Measurements from ENCODE around the gene ITPKB.

ITPKB gene

DNA sequence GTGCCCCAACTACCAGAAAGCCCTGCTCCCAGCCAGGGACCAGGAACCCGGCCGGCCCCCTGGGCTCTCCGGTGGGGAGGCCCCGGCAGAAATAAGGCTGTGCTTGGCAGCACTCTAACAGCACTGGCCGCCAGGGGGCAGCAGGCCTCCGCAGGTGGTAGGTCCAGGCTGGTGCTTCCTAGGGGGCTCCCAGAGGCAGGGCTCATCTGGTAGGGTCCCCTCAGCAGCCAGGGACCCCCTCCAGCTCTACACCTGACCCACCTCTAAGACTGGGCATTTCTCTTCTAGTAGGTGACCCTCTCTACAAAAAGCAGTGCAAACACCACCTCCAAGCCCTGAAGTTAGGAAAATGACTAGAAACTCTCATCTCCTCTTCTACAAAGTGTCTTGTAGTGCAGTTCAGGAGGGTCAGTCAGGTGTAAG lies 104.9 kb downstream of the ITPKB start:
- intact Hi-C loops (cut with DNase I; ENCODE audit: low total_unique reads): loop anchor here (2.0 to 10.0 kb wide), 2 partner anchors 195 to 801 kb away; no protein-coding TSS in a partner anchor
- DNase-seq: peak; percentile 80 to 88
- Histone ChIP-seq H3K36me3 (peaks cover 0 to 42% (median 18%) of the 10 kb centered on the region in 3 donors), H3K9me3 (no peaks in the 10 kb centered on the region), H3K4me3 (no peak overlapping the region), H3K4me1 (peaks cover 0 to 18% (median 9%) of the 10 kb centered on the region in 4 donors), H3K27ac (peak overlapping the region; percentile 40 to 50), H3K27me3 (no peaks in the 10 kb centered on the region)
- TF ChIP-seq, protein P1, sequence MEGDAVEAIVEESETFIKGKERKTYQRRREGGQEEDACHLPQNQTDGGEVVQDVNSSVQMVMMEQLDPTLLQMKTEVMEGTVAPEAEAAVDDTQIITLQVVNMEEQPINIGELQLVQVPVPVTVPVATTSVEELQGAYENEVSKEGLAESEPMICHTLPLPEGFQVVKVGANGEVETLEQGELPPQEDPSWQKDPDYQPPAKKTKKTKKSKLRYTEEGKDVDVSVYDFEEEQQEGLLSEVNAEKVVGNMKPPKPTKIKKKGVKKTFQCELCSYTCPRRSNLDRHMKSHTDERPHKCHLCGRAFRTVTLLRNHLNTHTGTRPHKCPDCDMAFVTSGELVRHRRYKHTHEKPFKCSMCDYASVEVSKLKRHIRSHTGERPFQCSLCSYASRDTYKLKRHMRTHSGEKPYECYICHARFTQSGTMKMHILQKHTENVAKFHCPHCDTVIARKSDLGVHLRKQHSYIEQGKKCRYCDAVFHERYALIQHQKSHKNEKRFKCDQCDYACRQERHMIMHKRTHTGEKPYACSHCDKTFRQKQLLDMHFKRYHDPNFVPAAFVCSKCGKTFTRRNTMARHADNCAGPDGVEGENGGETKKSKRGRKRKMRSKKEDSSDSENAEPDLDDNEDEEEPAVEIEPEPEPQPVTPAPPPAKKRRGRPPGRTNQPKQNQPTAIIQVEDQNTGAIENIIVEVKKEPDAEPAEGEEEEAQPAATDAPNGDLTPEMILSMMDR (IDR thresholded peaks at IDR 0.05): peak; percentile 94 to 95

DNA sequence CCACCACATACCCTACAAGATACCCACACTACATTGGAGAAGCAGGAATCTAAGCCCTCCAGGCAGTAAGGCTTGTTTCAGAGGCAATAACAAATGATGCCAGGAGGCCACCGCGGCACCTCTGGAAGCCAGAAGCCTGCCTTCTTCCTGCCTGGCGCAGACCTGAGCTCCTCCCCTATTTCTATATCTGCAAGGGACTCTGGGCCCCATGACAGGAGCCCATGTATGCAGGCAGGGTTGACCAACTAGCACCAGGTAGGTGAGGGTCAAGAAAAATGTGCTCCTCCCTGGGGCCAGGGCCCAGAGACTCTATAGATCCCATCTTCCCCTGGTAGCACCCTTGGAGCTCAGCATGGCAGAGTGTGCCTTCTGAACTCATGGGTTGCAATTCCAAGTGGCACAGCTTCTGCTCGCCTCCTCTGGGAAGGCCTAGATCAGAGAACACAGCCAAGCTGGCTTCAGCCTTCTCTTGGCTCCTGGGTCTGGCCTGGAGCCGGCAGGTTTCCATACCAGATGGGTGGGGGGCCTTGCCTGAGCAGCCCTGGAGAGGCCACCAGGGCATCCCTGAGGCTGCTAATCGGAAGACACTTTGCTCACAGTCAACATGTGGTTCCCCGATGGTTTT lies 105.4 kb downstream of the ITPKB start:
- DNase-seq: peak; percentile 17 to 56
- no peaks in the 10 kb centered on the region for H3K9me3 ChIP-seq
- H3K4me1 ChIP-seq: peaks cover 0 to 18% (median 9%) of the 10 kb centered on the region in 4 donors
- TF ChIP-seq, protein P1 (IDR thresholded peaks at IDR 0.05): no peak
- no peak overlapping the region for H3K4me3 ChIP-seq
- peaks cover 0 to 37% (median 18%) of the 10 kb centered on the region in 3 donors for H3K36me3 ChIP-seq
- no peaks in the 10 kb centered on the region for H3K27me3 ChIP-seq
- H3K27ac ChIP-seq: peak overlapping the region; percentile 40 to 50
- intact Hi-C loops (cut with DNase I; ENCODE audit: low total_unique reads): loop anchor here (2.0 to 10.0 kb wide), 2 partner anchors 195 to 801 kb away; no protein-coding TSS in a partner anchor

DNA sequence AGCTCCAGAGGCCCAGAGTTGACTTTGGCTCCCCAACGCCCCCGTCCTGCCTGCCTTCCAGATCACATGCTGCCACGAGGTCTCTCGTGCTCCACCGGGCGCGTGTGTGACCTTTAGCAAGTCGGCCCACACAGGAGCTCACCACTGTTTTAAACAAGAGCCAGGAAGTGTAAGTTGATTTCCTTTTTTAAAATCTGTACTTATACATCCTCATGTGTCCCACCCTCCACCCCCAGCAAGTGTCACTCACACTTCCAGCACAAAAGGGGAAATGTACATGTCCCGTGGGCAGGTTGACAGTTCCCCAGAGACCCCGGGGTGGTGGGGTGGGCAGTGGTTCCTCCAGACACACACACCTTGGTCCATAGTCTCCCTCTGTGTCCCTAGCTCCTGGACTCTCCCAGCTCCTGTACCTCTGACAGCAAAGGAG lies 106.1 kb downstream of the ITPKB start:
- intact Hi-C loops (cut with DNase I; ENCODE audit: low total_unique reads): loop anchor here (10.0 kb wide), 1 partner anchor 802 kb away; no protein-coding TSS in a partner anchor
- peaks cover 0 to 31% (median 18%) of the 10 kb centered on the region in 3 donors for H3K36me3 ChIP-seq
- TF ChIP-seq, protein P1 (IDR thresholded peaks at IDR 0.05): no peak
- peaks cover 0 to 11% (median 8%) of the 10 kb centered on the region in 4 donors for H3K4me1 ChIP-seq
- no peak overlapping the region for H3K27ac ChIP-seq
- H3K9me3 ChIP-seq: no peaks in the 10 kb centered on the region
- DNase-seq: peak; percentile 17 to 60
- no peaks in the 10 kb centered on the region for H3K27me3 ChIP-seq
- no peak overlapping the region for H3K4me3 ChIP-seq

DNA sequence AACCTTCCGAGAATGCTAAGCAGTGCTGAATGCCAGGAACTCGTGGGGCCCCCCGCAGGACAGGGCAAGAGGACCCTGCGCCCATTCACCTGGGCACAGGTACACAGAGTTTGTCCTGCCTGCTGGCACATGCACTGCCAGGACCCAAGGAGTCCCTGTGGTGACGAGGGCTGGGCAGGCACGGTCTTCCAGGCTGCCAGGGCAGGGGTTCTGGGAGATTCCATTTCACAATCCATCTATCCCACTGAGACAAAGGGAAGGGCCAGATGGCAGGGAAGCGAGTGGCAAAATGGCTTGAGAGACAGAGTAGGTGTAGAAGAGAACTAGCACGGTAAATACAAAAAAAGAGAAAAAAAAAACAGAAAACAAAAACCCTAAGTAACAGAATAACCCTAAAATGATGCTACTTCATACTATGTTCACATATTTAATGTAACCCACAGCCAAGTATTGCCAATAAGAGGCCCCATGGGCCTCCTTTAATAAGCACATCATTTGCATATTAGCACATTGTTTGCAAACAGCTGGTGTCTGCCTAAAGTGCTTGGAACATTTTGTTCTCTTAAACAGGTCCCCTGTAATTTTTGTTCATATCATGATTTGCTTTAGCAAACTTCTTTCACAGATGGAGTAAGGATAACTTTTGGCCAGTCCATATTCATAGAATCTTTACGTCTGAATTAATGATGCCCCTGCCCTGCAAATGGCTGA lies 106.8 kb downstream of the ITPKB start:
- Histone ChIP-seq H3K4me3 (no peak overlapping the region), H3K9me3 (no peaks in the 10 kb centered on the region), H3K4me1 (peaks cover 0 to 9% (median 5%) of the 10 kb centered on the region in 4 donors), H3K27me3 (no peaks in the 10 kb centered on the region), H3K36me3 (peaks cover 0 to 25% (median 18%) of the 10 kb centered on the region in 3 donors), H3K27ac (no peak overlapping the region)
- TF ChIP-seq, protein P1 (IDR thresholded peaks at IDR 0.05): no peak
- intact Hi-C loops (cut with DNase I; ENCODE audit: low total_unique reads): loop anchor here (10.0 kb wide), 1 partner anchor 802 kb away; no protein-coding TSS in a partner anchor
- peak; percentile 21 to 44 for DNase-seq

DNA sequence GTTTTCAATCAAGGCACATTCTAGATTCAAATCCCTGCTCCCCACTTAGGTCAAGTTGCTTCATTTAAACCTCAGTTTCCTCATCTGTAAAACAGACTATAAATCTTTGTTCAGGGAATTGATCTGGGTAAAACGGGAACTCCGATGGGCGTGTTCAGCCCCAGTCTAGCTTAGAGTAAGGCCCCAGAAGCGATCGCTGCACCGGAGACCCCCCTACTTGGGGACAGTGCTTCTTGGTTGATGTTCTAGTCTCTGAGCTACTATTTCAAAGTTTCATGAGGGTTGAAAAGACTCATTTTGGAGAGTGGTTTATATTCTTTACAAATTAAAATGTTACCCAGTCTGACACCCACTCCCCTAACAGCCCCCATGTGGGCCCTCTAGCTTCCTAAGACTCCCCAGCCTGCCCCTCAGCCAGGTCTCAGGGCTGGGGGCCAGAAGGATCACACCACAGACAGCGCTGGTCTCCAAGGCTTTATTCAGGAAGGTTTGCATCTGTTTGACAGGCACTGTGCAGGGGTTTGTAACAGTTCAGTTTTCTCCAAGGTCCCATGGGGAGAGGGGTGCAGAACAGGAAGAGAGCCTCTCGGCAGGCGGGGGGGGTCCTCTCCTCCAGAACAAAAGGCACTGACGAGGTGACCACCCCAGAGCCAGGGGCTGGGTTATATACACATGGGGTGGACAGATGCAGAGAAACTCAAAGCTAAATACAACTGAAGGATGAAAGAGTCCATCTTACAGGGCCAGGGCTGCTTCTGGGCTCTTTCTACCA lies 107.7 kb downstream of the ITPKB start:
- DNase-seq: peak; percentile 16 to 25
- intact Hi-C loops (cut with DNase I; ENCODE audit: low total_unique reads): loop anchor here (10.0 kb wide), 1 partner anchor 803 kb away; no protein-coding TSS in a partner anchor
- Histone ChIP-seq H3K4me1 (peaks cover 0 to 15% (median 10%) of the 10 kb centered on the region in 4 donors), H3K36me3 (peaks cover 0 to 17% (median 11%) of the 10 kb centered on the region in 3 donors), H3K27me3 (no peaks in the 10 kb centered on the region), H3K27ac (no peak overlapping the region), H3K9me3 (no peaks in the 10 kb centered on the region), H3K4me3 (no peak overlapping the region)
- TF ChIP-seq, protein P1 (IDR thresholded peaks at IDR 0.05): no peak

Measured in tibial artery (tissue), 4 donors.